Measurements from ENCODE around the gene APPL2. TPM values are rescaled to one million over a fixed set of nuclear protein-coding genes. Genes with fewer than 3 reads are reported as not detected.

The APPL2 gene
- total RNA-seq, 4 donors from 2014 or later: 12.8 to 24.3 (median 19.8) TPM

DNA sequence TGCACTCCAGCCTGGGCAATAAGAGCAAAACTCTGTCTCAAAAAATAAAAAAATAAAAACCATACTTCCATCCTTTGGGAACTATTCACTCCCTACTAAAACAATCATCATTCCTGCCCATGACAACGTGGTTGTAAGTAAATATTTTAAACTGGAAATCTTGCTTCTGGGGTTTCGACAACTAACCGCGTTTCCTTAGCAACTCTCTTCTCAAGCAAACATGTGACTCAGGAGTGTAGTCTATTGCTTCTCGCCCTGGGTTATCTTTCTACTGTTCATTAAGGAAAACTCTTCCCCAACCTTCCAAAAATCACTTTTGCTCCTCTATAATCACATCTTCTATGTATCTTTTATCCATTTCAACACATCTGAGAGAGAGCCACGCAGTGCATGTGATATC lies 21.8 kb downstream of the APPL2 start:
- Histone ChIP-seq H3K27me3 (no peaks in the 10 kb centered on the region), H3K27ac (no peak overlapping the region), H3K4me1 (peaks cover 8 to 9% of the 10 kb centered on the region in 2 donors), H3K9me3 (no peaks in the 10 kb centered on the region), H3K4me3 (no peak overlapping the region), H3K36me3 (peaks cover 0 to 48% of the 10 kb centered on the region in 2 donors)
- intact Hi-C loops (cut with DNase I; ENCODE audit: low total_unique reads): no loop called here
- DNase-seq (no peak), ATAC-seq (no peak)
- in situ Hi-C loops (cut with MboI; ENCODE audit: low sequenced_read_pairs in 4 of 4): no loop called here
- no peak for TF ChIP-seq POLR2A (IDR thresholded peaks at IDR 0.05)
- TF ChIP-seq, protein P1, sequence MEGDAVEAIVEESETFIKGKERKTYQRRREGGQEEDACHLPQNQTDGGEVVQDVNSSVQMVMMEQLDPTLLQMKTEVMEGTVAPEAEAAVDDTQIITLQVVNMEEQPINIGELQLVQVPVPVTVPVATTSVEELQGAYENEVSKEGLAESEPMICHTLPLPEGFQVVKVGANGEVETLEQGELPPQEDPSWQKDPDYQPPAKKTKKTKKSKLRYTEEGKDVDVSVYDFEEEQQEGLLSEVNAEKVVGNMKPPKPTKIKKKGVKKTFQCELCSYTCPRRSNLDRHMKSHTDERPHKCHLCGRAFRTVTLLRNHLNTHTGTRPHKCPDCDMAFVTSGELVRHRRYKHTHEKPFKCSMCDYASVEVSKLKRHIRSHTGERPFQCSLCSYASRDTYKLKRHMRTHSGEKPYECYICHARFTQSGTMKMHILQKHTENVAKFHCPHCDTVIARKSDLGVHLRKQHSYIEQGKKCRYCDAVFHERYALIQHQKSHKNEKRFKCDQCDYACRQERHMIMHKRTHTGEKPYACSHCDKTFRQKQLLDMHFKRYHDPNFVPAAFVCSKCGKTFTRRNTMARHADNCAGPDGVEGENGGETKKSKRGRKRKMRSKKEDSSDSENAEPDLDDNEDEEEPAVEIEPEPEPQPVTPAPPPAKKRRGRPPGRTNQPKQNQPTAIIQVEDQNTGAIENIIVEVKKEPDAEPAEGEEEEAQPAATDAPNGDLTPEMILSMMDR (IDR thresholded peaks at IDR 0.05 in 4 of 5, conservative IDR thresholded peaks at IDR 0.05 in 1 of 5): no peak

DNA sequence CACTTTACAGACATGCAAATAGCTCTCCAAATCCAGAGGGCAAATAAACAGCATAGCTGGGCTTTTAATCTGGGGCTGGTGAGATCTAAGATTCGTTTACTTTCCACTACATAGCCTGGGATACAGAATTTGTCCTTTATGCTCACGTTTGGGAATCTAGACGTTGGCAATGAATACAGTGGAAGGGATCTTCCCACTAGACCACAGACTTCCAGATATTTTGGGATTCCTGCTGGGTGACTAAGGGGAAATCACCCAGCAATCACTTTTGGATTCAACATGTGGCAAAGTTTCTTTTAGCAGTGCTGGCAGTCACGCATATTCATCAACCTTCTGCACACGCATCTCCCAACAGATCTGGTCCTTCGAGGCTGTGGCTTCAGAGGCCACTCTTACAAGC lies 23.5 kb downstream of the APPL2 start:
- H3K27ac ChIP-seq: no peak overlapping the region
- ATAC-seq: no peak
- no peaks in the 10 kb centered on the region for H3K27me3 ChIP-seq
- TF ChIP-seq POLR2A (IDR thresholded peaks at IDR 0.05): no peak
- TF ChIP-seq, protein P1 (IDR thresholded peaks at IDR 0.05 in 4 of 5, conservative IDR thresholded peaks at IDR 0.05 in 1 of 5): no peak
- H3K4me1 ChIP-seq: no peaks in the 10 kb centered on the region
- H3K9me3 ChIP-seq: no peaks in the 10 kb centered on the region
- no peak overlapping the region for H3K4me3 ChIP-seq
- in situ Hi-C loops (cut with MboI; ENCODE audit: low sequenced_read_pairs in 4 of 4) (no loop called here), intact Hi-C loops (cut with DNase I; ENCODE audit: low total_unique reads) (no loop called here)
- no peak for DNase-seq
- H3K36me3 ChIP-seq: peaks cover 0 to 55% of the 10 kb centered on the region in 2 donors

DNA sequence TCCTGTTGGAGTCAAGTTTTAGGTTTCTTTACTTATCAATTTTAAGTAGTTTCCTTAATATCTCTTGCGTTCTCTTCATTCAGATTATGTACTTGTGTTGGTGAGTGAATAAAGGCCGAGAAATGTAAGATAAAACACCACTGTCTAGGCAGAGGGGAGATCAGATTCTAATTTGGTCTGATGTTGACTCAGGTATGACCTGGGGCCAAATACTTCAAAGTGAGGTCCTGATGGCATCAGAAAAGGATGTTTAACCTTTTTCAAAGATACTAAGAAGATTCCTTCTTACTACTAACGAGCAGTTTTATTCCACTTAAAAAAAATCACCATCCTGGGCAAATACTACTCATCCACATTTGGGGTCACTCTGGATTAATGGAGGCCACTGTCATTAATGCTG lies 26.9 kb downstream of the APPL2 start:
- peaks cover 2 to 59% of the 10 kb centered on the region in 2 donors for H3K36me3 ChIP-seq
- DNase-seq (no peak), ATAC-seq (no peak)
- TF ChIP-seq, protein P1 (IDR thresholded peaks at IDR 0.05 in 4 of 5, conservative IDR thresholded peaks at IDR 0.05 in 1 of 5): no peak
- no peak for TF ChIP-seq POLR2A (IDR thresholded peaks at IDR 0.05)
- intact Hi-C loops (cut with DNase I; ENCODE audit: low total_unique reads): no loop called here
- no peaks in the 10 kb centered on the region for H3K9me3 ChIP-seq
- no peaks in the 10 kb centered on the region for H3K27me3 ChIP-seq
- in situ Hi-C loops (cut with MboI; ENCODE audit: low sequenced_read_pairs in 4 of 4): no loop called here
- H3K4me1 ChIP-seq: no peaks in the 10 kb centered on the region
- no peak overlapping the region for H3K4me3 ChIP-seq
- H3K27ac ChIP-seq: no peak overlapping the region

DNA sequence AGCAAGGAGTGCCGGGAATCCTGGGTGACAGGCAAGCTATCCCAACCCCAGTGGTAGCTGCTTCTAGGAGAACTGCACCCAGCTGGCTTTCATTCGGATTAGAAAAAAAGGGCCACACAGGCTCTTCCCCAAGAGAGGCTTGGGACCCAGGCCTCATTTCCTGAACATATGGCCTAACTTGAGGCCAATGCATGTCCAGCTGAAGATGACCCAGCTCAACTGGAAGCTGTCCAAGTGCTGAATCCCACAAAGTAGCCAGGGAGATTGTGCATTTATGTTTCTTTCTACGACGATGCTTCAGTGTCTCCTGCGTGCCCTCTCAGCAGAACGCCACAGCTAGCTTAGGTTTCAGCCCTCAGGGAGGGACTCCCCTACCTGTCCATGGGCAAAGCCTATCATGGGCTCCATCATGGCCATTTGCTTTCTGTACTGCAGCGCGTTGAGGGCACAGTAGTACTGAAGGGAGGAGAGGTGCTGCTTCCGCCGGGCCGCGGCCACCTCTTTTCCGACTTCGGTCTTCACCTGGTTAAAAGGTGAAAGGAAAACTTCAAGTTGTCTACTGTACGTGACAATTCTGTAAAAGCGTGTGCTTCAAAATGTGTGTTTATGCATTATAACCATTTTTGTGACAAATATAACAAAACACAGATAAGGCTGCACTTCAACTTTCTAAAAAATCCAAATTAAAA lies 29.1 kb downstream of the APPL2 start:
- intact Hi-C loops (cut with DNase I; ENCODE audit: low total_unique reads): no loop called here
- Histone ChIP-seq H3K4me1 (no peaks in the 10 kb centered on the region), H3K36me3 (peaks cover 2 to 75% of the 10 kb centered on the region in 2 donors), H3K9me3 (no peaks in the 10 kb centered on the region), H3K27me3 (no peaks in the 10 kb centered on the region), H3K4me3 (no peak overlapping the region), H3K27ac (no peak overlapping the region)
- ATAC-seq (no peak), DNase-seq (no peak)
- TF ChIP-seq, protein P1 (IDR thresholded peaks at IDR 0.05 in 4 of 5, conservative IDR thresholded peaks at IDR 0.05 in 1 of 5): no peak
- TF ChIP-seq POLR2A (IDR thresholded peaks at IDR 0.05): no peak
- in situ Hi-C loops (cut with MboI; ENCODE audit: low sequenced_read_pairs in 4 of 4): no loop called here
